ENCODE measurements around the gene GCLC.

GCLC gene

GRCh38 chr6:53458105-53458866 is 86.6 kb downstream of the GCLC start:
- no peak for DNase-seq (ENCODE audit: low read depth in 2 of 2, low spot score in 1 of 2)

DNA sequence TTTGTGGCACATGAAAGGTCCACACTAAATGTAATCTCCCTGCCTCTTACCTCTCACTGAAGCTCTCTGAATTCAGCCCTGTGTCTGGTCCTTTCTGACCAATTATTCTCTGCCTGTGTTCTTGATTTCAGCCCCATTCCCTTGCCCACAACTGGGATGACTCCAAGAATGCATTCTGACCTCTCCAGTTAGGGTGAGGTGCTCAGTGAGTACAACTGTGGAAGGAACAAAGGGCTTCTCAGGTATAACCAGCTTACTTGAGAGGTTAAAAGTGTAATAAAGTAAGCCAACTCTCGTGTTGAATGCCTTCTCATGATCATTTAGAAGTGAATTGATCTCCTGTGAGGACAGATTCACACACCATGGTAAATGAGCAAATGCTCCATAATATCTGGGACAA is 88.1 kb downstream of the GCLC start:
- DNase-seq (ENCODE audit: low read depth in 2 of 2, low spot score in 1 of 2), result no peak

GRCh38 chr6:53455678-53456077 is 89.2 kb downstream of the GCLC start:
- no peak for DNase-seq (ENCODE audit: low read depth in 2 of 2, low spot score in 1 of 2)

GRCh38 chr6:53451165-53451564 is 93.7 kb downstream of the GCLC start:
- no peak for DNase-seq (ENCODE audit: low read depth in 2 of 2, low spot score in 1 of 2)

DNA sequence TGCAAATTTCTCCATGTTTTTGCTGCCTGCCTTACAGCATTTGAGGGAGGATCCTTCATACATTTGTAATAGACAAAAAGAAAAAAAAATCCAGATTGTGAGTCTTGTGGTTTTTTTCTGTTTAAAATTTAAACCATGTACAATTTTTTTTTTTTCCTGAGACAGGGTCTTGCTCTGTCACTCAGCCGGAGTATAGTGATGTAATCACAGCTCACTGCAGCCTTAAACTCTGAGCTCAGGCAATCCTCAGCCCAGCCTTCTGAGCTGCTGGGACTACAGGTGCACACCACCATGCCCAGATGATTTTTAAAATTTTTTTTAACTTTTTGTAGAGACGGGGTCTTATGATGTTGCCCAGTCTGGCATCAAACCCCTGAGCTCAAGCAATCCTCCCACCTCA is 97.0 kb downstream of the GCLC start:
- no peak for DNase-seq (ENCODE audit: low read depth in 2 of 2, low spot score in 1 of 2)

Measured in stimulated activated CD8-positive, alpha-beta memory T cell treated with anti-CD3 and anti-CD28 coated beads, Interleukin-4, amount 100 ng/mL, for 4 hours (primary cell).